NCI-H510A (cell line): ENCODE data around the gene TAF12.
A peak's percentile ranks its signal among the peaks of the same experiment; 100 is the strongest.
"Not testable (repeated sequence)": the region's sequence is repeated elsewhere in the genome, so short reads cannot be mapped to it uniquely, and the experiment has no call there.

Source experiments
- DNase-seq: peaks from one replicate; lab custom pipeline; 2025; lab: John Stamatoyannopoulos, UW

The TAF12 gene

DNA sequence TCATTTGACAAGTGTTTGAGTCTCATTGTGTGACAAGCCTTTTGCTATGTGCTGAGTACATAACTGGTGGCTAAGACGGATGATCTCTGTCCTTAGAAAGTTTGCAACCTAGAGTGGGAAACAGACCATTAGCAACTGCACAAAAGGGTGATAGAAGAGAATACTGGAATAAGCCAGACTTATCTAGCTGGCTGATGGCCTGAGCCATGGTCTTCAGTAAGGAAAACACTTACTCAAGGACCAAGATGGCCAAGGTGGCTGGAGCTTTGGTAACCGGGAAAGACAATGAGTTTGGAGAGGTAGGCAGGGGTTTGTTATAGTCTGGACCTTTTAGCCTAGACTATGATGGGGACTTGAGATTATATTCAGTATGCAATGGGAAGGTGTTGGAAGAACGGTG lies 1.6 kb upstream of the TAF12 start:
- no peak for DNase-seq

DNA sequence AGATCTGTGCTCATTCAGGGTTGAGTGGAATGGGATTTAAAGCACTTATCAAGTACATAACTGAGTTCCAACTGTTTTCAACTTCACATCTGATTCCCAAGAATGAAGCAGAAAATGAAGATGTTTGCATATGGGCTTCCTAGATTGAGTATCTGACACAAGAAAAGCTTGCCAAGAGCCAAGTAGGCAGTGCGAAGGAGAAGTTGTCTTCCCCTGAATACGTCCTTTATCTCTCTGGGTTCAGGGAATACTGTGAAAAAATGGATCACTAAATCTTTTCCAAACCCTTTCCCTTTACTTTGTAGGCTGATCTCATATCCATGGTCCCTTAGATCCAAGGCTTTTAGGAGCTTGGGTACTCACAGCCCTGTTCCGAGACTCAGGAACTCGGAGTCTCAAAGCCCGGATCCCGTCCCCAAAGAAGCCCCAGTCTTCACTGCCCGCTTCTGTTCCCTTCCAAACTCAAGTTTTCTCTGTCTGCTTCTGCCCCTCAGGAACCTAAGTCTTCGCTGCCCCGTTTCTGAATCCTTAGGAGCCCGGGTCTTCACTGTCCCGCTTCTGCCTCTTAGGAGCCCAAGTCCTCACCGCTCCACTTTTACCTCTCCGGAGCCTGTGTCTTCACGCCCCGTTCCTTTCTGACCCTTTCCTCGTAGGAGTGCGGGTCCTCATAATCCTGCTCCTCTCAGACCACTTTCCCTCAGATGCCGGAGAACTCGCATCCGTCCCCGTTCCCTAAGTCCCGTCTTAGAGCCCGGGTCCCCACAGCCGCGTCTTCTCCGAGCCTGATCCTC lies 616 bp downstream of the TAF12 start:
- DNase-seq: no peak

DNA sequence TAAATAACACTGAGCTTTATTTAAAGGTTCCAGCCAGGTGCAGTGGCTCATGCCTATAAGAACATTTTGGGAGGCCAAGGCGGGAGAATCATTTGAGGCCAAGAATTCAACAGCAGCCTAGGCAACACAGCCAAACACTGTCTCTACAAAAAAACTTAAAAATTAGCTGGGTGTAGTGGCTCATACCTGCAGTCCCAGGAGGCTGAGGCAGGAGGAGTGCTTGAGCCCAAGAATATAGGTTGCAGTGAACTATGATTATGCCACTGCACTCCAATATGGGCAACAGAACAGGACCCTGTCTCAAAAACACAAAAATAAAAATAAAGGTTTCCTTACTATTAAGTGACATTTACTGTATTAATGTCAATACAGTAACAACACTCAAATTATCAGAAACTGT lies 2.1 kb downstream of the TAF12 start:
- no peak for DNase-seq

DNA sequence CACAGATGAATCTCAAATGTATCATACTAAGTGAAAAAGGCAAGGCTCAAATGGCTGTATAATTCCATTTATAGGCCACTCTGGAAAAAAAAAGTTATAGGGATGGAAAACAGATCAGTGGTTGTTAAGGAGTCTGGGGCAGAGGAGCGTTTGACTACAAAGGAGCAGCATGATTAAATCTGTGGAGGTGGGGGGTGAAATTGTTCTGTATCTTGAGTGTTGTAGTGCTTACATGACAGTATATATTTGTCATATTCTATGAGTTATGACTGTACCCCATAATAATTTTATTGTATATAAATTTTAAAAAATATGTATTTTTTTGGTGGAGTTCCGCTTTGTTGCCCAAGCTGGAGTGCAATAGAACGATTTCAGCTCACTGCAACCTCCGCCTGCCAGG lies 10.3 kb downstream of the TAF12 start:
- DNase-seq: no peak

DNA sequence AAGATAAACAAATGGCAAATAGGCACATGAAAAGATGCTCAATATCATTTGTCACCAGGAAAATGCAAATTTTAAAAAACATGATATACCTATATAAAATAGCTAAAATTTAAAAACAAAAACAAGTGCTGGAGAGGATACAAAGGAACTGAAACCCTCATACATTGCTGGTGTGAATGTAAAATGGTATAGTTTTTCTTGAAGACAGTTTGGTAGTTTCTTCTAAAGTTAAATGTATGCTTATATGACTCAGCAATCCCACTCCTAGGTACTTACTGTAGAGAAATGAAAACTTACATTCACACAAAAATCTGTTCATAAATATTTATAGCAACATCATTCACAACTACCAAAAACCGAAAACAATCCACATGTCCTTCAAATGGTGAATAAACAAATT lies 11.2 kb downstream of the TAF12 start:
- DNase-seq: no peak

DNA sequence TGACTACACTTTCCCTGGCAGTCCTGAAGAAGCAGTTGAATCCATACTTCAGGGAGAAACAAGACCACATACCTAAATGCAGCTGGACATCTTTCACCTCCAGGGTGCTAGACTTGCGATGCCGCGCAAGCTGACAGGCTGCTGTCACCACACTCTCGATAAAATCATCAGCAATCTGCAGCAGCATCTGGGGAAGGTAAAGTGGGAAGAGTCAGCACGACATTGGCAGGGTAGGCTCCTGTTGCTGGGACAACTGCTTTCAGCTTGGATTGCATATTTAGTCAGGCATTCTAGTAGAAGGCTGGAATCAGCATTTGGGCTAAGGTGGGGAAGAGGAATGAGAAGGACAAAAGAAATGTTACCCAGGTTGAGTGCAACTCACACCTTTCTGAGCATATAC lies 29.7 kb downstream of the TAF12 start:
- DNase-seq: no peak

DNA sequence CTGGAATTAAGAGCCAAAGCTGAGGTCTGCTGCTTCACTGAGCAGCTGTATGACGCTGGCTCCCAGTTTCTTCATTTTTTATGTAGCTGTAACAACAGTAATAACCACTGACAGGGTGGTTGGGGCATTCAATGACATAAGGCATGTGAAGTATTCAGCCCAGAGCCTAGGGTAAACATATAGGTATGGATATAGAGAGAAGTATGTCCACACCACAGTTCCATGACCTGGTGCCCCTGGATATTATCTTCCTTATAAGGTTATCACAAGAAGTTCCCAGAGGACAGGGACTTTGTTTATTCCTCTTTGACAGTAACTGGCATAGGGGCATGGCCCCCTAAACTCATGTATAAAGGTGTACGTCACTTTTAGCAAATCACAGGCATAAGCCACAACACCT lies 36.1 kb downstream of the TAF12 start:
- no peak for DNase-seq

DNA sequence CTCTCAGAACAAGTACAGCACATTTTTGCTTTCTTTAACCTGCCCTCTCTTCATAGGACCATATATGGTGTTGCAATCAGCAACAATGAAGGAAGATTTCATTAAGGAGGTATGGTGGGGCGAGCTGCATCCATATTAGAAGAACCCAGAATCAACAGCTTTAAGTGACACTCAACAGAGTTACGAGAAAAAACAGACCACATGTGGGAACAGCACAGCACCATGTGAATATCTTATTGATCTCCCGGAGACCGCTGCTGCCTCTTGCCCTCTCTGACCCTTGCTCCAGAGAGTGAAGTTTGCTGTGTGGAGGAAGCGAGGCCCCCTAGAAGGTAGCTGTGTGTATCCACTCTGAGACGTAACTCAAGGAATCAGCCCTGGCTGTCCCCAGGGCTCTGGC lies 37.9 kb downstream of the TAF12 start:
- DNase-seq: no peak

DNA sequence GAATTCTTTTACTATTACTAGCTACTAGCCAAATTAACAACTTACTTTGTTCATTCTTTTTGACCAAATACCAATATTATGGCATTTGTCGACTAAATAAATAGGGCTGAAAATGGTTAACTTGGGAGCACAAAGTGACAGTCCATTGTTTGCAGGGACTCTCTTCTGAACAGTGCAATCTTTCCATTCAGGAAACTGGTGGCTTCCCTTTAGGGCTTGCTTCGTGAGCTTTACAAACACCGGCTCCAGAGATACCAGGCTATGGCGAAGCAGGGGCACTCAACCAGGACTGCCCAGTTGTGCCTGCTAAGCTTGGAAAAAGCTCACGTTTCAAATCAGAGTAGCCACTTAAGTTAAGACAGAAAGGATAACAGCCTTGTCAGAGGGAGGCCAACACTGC lies 38.5 kb downstream of the TAF12 start:
- DNase-seq: no peak

DNA sequence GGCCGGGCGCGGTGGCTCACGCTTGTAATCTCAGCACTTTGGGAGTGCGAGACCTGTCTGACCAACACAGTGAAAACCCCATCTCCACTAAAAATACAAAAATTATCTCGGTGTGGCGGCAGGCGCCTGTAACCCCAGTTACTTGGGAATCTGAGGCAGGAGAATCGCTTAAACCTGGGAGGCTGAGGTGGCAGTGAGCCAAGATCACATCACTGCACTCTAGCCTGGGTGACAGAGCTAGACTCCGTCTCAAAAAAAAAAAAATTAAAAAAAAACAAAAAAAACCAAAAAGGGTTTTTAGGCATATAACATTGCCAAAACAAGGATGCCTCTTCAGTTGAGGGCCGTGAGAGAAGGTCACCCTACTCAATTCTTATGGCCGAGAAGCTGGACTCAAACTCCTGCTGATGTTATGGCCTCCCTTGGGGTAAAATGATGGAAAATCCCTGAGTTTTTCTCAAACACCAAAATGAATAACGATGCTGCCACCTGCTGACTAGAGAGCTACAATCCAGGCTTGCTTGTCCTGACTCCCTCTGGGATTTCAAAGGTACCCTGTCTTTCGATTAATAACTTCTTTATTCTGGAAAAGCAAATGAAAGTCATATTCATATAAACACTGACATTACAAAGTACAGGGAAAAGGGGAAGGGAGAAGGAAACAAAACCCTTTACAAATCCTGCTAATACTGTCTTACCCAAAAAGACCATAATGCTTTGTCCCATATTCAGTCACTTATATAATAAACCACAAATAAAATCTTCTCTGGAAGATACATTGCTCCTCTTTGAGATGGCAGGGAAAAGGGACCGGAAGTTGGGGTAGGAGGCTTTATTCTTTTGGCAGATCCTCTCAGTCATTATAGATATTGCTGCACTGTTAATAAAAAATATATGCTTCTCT lies 40.1 kb downstream of the TAF12 start:
- no peak for DNase-seq

DNA sequence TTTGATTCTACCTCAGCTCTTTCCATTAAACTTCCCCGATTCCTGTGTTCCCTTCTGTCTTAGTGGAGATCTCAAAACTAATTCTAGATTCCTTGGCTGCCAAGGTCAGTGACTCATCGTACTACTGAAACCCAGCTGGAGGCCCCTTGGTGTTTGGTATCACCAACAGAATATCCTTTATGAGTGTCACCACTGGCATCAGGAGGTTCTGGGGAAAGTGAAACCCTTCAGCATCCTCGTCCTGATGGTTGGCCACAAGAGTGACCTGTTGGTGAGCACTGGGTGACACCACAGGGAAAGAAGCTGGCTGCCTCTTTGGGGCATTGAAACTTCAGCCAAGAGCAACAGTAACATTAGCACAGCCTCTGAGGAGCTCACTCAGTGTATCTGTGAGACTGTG lies 41.2 kb downstream of the TAF12 start:
- DNase-seq: no peak

DNA sequence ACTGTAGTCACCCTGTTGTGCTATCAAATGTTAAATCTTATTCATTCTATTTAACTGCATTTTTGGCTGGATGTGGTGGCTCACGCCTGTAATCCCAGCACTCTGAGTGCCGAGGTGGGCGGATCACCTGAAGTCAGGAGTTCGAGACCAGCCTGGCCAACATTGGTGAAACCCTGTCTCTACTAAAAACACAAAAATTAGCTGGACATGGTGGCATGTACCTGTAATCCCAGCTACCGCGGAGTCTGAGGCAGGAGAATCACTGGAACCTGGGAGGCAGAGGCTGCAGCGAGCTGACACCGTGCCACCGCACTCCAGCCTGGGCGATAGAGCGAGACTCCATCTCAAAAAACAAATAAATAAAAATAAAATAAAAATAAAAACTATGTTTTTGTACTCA lies 46.6 kb downstream of the TAF12 start:
- not testable (repeated sequence) for DNase-seq

DNA sequence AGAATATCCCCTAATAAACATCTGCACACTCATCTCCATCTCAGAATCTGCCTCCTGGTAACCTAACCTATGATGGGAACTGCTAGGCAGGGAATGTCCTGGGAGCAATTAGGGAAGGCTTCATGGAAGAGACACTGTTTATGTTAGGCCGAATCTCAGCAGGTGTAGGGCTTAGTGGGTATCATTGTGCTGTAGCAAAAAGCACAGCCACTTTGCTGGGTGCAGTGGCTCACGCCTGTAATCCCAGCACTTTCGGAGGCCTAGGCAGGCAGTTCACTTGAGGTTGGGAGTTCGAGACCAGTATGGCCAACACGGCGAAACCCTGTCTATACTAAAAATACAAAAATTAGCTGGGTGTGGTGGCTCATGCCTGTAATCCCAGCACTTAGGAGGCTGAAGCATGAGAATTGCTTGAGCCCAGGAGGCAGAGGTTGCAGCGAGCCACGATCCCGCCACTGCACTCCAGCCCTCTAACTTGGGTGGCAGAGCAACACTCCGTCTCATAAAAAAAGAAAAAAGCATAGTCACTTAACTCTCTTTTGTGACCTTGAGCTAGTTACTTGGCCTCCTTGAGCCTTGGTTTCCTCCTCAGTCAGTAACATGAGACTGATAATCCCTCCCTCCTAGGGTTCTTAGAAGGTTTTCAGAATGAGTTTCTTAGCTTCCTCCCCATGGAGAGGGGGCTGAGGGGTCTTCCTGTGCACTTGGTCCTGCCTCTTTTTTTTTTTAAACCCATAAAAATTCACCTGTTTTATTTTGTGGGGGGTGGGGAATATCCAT lies 47.3 kb downstream of the TAF12 start:
- DNase-seq: no peak

DNA sequence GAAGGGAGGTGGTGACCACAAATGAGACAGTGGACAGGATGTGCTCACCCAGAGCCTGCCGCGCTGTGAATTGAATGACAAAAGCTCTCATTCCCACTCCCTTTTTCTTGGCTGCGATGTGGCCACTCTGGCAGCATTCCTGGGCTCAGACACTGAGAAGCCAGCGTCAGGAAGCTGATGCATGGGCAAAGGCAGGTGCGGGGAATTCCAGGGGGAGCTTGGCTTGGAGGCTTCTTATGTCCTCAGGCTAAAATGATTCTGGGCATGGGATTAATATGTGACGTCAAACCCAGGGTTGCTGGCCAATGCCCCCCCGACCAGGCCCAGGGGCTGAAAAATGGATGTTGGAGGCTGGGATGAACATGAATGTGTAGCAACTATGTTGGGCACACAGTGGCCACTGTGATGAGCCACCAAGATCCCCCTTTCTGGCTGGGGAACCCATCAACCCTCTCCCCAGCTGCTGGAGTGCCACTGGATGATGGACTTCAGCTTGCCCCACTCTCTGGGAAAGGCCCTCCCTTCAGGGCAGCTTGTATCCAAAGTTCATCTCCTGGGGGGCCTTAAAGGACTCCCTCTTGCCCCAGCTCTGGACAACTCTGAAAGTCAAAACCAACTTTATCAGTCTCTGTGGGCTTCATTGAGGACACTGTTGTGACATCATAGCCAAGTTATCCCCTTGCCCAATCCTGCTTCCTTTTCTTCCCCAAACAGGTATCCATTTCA lies 48.0 kb downstream of the TAF12 start:
- not testable (repeated sequence) for DNase-seq

DNA sequence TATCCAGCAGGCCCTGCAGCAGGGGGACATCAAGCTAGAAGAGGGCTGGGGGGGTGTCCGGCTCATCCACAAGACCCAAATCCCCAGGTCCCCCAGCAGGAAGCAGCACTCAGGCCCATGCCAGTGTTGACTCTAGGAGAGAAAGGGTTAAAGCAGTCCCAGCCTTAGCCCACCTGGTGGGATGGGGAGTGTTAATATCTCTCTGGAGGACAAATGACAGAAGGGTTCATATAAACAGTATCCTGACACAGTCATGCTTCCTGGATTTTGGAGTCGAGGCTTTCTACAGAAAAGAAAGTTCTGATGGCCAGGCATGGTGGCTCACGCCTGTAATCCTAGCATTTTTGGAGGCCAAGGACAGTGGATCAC lies 48.9 kb downstream of the TAF12 start:
- not testable (repeated sequence) for DNase-seq

DNA sequence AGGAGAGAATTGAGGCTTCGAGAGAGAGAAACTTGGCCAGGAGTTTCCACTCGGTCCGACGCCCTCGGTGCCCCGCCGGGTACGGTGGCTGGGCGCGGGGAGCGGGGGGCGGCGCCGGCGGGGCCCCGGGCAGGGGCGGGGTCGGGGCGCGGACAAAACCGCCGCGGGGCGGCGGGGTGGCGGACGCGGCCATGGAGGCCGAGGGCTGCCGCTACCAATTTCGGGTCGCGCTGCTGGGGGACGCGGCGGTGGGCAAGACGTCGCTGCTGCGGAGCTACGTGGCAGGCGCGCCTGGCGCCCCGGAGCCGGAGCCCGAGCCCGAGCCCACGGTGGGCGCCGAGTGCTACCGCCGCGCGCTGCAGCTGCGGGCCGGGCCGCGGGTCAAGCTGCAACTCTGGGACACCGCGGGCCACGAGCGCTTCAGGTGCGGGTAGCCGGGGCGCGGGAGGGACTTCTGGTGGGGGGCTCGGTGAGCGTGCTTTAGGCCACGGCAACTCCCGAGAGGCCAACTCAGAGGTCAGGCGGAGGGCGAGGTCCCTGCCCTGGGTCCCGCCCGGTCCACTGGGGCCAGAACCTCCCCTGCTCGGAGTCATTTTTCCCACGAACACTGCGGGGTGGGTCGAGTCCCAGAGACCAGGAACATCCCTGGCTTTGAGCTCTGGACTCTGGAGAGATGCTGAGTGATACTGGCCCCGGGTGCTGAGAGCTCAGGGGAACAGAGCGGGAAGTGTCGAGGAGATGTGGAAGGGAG lies 50.4 kb downstream of the TAF12 start:
- DNase-seq: no peak

DNA sequence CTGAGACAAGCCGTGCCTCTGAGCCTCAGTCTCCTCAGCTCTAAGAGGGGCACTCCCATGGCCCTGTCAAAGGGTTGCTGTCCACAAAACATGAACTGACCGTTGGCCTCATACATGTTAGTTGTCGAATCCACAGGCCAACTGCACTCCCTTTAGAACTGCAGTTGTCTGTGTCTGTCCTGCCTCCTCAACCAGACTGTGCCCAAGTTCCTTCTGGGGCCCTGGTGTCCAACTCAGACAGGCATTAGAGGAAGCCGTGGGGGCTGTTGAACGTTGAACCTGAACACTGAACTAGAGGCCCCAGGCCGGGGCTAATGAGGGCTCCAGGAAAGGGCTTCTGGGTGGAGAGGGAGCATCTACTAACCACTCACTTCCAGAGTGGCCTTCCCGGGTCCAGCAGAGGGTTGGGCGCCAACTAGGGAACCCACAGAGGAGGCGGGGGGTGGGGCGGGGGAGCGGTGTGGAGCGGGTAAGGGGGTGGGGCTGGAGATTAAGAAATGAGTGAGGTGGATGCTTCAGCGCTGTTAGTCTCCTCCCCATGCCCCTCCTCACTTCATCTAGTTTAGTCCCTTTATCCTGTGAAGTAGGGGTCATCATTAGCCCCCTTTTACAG lies 51.1 kb downstream of the TAF12 start, which contains the start of gene RAB42:
RAB42 (plus strand) TSS at position 558 of the 613 bp plus-strand sequence. CDS start 247 bp downstream, outside the sequence.
- DNase-seq: peak; percentile 45

DNA sequence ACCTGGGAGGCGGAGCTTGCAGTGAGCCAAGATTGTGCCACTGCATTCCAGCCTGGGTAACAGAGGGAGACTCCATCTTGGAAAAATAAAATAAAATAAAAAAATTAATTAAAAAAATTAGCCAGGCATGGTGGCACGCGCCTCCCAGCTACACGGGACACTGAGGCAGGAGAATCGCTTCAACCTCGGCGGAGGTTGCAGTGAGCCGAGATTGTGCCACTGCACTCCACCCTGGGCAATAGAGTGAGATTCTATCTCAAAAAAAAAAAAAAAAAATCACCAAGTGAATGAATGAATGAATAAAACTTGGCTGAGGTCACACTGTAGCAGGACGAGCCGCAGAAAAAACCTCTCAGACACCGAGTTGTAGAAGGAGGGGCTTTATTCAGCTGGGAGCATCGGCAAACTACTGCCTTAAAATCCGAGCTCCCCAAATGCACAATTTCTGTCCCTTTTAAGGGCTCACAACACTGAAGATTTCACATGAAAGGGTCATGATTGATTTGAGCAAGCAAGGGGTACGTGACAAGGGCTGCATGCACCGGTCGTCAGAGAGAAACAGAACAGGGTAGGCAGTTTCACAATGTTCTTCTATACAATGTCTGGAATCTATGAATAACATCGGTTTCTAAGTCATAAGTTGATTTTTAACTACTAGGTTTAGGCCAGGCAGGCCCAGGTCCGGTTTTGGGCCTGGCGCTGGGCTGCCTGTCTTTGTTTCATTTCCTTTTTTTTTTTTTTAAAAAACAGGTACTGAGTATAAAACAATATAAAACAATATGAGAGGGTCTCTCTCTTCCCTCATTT lies 56.1 kb downstream of the TAF12 start:
- DNase-seq: not testable (repeated sequence)

DNA sequence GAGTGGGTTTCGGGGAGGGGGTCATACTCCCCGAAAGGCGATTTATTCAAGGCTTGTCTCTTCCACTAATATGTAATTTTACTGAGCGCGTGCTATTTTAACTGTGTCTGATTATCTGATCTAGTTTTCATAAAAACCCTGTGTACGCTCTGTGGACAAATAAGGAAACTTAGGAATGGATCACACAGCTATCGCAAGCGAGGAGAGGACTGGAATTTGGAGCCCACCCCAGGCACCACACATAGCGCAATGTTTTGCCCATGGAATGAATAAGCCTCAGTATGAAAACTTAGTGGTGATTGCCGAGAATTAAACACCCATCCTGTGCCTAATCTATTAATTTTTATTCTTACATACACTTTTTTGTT lies 60.6 kb downstream of the TAF12 start:
- no peak for DNase-seq
